Activated naive CD8-positive, alpha-beta T cell (primary cell): ENCODE results near the gene NSD1.
A peak's percentile ranks its signal among the peaks of the same experiment; 100 is the strongest.

ENCODE experiments used
- H3K27ac Mint-ChIP-seq: one replicate; pipeline ENCODE4 v1.8.0; 2021; ENCODE audit warnings: mixed read lengths
- H3K27me3 Mint-ChIP-seq: one replicate; pipeline ENCODE4 v1.8.0; 2021; ENCODE audit warnings: mixed read lengths
- H3K36me3 Mint-ChIP-seq: one replicate; pipeline ENCODE4 v1.8.0; 2021; ENCODE audit warnings: mixed read lengths
- H3K4me1 Mint-ChIP-seq: one replicate; pipeline ENCODE4 v1.8.0; 2021; ENCODE audit warnings: low read depth, mixed read lengths
- H3K4me3 Mint-ChIP-seq: one replicate; pipeline ENCODE4 v1.8.0; 2021; ENCODE audit warnings: mild to moderate bottlenecking, mixed read lengths
- H3K9me3 Mint-ChIP-seq: one replicate; pipeline ENCODE4 v1.8.0; 2021; ENCODE audit warnings: low read depth, mixed read lengths

The NSD1 gene

DNA sequence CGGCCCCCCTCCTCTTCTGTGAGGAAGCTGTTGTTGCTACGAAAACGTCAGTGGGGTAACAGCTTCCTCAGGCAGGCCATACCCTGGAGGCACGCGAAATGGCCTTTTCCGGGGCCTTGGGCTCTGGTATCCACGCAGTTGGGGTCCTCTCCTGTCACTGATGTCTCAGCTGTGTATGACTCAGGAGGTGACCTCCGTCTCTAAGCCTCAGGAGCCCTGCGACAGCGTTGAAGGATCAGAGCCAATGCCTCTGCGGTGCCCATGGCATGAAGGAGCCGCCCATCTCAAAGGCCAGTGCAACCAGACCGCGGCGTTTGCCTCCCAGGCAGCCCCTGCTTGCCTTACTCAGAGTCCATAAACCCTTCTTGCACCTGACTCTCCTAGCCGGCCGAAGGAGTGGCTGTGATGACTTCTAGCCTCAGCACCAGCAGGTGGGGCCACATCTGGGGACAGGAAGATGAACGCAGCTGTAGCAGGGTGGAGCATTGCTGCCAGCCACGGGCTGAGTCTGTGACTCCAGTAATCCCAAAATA, 179.1 kb downstream of the NSD1 start:
- H3K27ac Mint-ChIP-seq, result peak overlapping the region; percentile 16

DNA sequence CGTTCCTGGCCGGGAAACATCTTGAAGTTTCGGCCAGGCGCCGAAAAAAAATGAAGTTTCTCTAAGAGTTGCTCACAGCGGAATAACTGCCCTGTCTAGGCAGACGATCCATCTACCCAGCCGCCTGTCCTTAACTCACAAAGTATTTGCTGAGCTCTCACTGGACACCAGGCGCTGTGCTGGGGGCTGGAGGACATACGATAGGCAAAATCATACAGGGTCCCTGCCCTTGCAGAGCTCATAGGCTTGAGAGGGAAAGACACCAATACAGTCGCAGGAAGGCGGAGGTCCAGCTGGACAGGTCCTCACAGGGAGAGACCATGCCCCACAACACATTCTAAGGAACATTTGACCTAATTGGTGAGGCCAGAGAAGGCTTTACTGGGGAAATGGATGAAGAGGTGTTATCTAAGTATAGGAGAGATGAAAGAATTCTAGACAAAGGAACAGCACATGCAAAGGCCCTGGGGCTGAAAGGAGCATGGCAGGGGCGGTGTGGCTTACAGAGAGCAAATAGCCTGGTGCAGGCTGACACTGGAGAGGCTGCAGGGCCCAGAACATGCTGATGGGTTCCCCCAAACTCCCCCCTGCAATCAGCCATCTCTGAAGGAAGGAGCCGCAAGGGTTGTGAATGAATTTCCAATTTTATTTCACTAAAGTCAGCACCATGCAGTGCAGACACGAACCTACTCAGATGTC, 180.1 kb downstream of the NSD1 start:
- H3K4me3 Mint-ChIP-seq, result no peak overlapping the region

More for the DNA sequence above, 179.1 kb downstream of the NSD1 start:
- Mint-ChIP-seq H3K27me3 (no peaks in the 10 kb centered on the region), H3K9me3 (no peaks in the 10 kb centered on the region), H3K36me3 (no peaks in the 10 kb centered on the region), H3K4me3 (peak overlapping the region; percentile 61), H3K4me1 (peaks cover 23% of the 10 kb centered on the region)

DNA sequence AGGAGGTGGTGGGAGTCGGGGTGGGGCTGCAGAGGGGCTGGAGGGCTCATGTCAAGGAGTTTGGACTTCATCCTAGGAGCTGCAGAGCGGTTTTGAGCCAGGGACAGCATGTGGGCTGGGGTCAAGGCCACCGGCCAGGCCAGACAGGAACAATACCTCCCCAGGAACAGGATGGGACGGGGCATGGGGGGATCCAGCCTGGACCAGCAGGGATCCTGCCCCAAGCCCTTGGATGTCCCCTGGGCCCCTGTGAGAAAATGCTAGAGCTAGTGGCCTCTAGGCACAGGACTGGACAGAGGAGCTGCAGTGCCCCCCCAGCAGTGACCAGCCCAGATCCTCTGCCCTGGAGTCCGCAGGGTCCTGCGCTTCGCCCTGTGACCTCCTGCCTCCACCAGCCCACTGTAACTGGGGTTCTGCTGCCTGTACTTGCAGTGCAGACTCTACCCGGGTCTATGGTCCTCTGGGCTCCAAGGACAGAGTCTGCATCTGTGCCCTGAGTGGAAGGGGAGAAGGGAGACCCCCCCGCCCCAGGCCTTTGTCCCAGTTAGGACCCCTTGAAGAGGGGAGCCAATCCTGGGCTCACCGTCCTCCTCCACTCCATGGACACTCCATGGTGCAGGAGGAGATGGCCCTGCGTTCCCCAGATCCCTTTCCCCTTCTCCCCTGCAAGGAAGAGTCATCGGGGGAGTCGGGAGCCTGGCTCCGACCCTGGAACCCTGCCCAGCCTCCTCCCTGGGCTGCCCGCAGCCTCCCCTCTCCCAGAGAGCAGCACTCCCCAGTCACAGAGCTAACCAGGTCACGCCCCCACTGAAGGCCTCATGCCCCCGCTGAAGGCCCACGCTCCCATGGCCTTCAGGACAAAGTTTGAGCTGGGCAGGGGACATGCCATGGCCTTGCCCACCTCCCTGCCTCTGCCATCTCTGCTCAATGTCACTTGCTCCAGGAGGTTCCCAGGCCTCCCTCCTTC, 181.1 kb downstream of the NSD1 start:
- no peak overlapping the region for H3K4me3 Mint-ChIP-seq
- H3K4me1 Mint-ChIP-seq, result peaks cover 26% of the 10 kb centered on the region
- H3K27ac Mint-ChIP-seq, result no peak overlapping the region
- no peaks in the 10 kb centered on the region for H3K27me3 Mint-ChIP-seq
- no peaks in the 10 kb centered on the region for H3K36me3 Mint-ChIP-seq
- no peaks in the 10 kb centered on the region for H3K9me3 Mint-ChIP-seq

More for the DNA sequence above, 180.1 kb downstream of the NSD1 start:
- H3K9me3 Mint-ChIP-seq, result no peaks in the 10 kb centered on the region
- peaks cover 29% of the 10 kb centered on the region for H3K4me1 Mint-ChIP-seq
- no peaks in the 10 kb centered on the region for H3K27me3 Mint-ChIP-seq
- H3K27ac Mint-ChIP-seq, result no peak overlapping the region
- no peaks in the 10 kb centered on the region for H3K36me3 Mint-ChIP-seq

DNA sequence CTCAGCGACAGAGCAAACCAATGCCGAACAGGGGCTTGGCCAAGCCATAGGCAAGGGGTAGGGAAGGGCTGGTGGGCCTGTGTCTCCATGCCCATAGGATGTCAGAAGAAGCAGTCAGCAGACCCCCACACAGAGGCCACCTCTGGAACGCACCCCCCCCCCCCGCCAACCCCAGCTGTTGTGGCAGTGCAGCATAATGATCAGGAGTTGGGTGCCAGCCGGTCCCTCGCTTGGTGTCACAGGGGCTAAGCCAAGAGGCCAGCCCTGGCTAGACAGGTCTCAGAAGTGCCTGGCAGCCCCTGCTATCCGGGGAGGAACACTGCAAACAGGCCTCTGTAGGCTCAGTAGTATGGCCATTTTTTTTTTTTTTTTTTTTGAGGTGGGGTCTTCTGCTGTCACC, 181.8 kb downstream of the NSD1 start:
- no peak overlapping the region for H3K4me3 Mint-ChIP-seq
- no peaks in the 10 kb centered on the region for H3K36me3 Mint-ChIP-seq
- H3K4me1 Mint-ChIP-seq, result peaks cover 26% of the 10 kb centered on the region
- no peaks in the 10 kb centered on the region for H3K27me3 Mint-ChIP-seq
- no peaks in the 10 kb centered on the region for H3K9me3 Mint-ChIP-seq
- H3K27ac Mint-ChIP-seq, result no peak overlapping the region

DNA sequence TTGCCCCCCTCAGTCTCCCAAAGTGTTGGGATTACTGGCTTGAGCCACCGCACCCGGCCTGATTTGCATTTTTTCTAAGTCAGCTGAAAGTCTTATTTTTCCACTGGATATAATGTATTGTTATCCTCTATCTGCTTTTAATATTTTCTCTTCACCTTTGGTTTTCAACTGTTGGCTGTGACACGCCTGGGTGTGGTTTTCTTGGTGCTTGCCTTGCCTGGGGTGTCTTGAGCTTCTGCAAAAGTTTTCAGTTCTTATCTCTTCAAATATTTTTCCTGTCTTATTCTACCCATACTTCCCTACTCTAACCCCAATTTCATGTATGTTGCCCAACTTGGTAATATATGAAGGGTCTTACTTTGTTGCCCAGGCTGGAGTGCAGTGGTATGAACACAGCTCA, 182.4 kb downstream of the NSD1 start:
- Mint-ChIP-seq H3K27me3 (no peaks in the 10 kb centered on the region), H3K9me3 (no peaks in the 10 kb centered on the region), H3K27ac (no peak overlapping the region), H3K4me3 (no peak overlapping the region), H3K36me3 (no peaks in the 10 kb centered on the region), H3K4me1 (peaks cover 22% of the 10 kb centered on the region)

DNA sequence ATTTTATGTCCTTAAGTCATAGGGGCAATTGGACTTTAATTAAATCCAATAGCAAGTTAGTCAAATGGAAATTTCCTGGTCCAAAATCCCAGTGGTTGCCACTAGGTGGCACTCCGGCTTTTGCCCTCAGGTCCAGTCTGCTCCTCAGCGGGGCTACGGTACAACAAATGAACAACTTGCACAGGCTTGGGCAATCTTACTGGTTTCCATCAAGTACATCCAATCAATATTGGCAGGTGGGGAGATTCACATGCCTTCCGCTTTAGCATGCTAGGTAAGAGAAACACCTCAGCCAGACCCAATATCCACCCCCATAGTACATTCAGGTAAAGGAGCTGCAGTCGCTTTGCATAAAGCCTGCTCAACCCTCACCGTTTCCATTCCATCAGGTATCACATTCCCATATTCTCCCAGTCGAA, 184.4 kb downstream of the NSD1 start:
- H3K36me3 Mint-ChIP-seq, result peaks cover 3% of the 10 kb centered on the region
- H3K9me3 Mint-ChIP-seq, result no peaks in the 10 kb centered on the region
- H3K4me1 Mint-ChIP-seq, result peaks cover 16% of the 10 kb centered on the region
- H3K27ac Mint-ChIP-seq, result no peak overlapping the region
- H3K4me3 Mint-ChIP-seq, result no peak overlapping the region
- H3K27me3 Mint-ChIP-seq, result no peaks in the 10 kb centered on the region

DNA sequence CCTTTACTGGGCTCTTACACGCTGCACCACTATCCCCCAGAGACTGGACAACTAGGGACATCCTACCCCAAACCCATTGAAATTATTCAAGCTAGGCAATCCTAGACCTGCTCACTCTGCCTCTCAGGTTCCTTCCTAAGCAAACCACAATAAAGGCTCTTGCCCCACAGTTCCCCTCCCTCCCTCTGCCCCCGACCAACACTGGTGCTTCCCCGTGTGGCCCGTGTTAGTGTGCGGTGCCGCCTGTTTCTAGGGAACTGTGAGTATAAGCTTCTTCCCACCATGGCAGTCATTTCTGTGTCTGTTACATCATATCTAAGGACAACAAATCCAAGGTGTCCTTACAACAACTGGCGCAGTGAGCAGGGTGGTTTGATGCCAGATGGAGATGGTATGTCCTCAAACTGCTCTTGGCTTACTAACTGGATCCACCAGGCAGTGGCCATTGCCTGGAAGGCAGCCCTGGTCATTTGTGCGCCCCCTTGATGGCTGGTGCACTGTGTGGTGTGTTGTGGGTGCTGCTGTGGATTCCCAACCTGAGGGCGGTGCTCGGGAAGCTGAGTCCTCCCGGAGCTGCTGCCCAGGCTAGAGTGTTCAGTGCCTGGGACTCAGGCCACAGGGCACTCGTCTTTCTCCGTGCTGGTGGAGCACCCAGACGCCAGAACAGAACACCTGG, 186.5 kb downstream of the NSD1 start:
- H3K4me1 Mint-ChIP-seq, result peaks cover 16% of the 10 kb centered on the region
- H3K27ac Mint-ChIP-seq, result no peak overlapping the region
- H3K9me3 Mint-ChIP-seq, result no peaks in the 10 kb centered on the region
- no peak overlapping the region for H3K4me3 Mint-ChIP-seq
- no peaks in the 10 kb centered on the region for H3K27me3 Mint-ChIP-seq
- H3K36me3 Mint-ChIP-seq, result peaks cover 3% of the 10 kb centered on the region

DNA sequence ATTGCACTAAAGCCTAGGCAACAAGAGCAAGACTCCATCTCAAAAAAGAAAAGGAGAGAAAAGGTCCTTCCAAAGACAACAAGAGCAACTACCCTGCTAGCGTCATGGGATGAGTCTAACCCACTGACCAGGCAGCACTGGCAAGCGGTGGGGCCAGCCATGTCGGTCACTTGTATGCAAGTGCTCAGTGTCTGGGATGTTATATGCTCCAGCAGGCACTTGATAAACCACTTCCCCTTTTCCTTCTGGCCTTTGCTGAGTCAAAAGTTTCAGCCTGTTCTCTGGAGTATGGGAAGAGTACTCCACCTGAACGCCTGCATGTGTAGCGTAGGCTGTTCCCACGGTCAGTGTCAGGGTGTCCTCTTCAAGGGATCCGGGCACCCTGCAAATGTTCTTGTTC, 187.3 kb downstream of the NSD1 start:
- no peak overlapping the region for H3K4me3 Mint-ChIP-seq
- H3K4me1 Mint-ChIP-seq, result peaks cover 16% of the 10 kb centered on the region
- H3K9me3 Mint-ChIP-seq, result no peaks in the 10 kb centered on the region
- H3K27ac Mint-ChIP-seq, result no peak overlapping the region
- no peaks in the 10 kb centered on the region for H3K27me3 Mint-ChIP-seq
- peaks cover 3% of the 10 kb centered on the region for H3K36me3 Mint-ChIP-seq

DNA sequence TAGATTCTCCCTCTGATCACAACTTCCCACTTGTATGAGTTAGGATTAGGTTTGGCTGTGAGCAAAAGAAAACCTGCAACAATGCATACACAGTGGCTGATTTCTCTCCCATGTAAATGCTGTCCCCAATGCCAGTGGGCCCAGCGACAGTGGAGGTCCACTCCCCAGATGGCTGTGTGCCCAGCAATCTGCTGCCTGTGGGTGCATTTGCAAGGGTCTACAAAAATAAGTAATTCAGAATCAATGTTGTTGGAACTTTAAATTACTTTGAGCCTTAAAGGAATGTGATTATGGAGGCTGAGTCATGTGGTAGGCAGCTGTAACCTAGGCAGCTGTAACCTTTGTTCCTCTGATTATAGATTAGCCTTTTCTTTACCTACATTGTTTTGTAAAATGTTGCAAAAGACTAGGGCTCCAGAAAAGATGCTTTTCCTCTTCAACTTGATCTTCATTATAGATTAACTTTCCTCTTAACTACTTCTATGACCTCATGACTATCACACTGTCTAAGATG, 192.4 kb downstream of the NSD1 start:
- H3K27me3 Mint-ChIP-seq, result no peaks in the 10 kb centered on the region
- H3K4me1 Mint-ChIP-seq, result peaks cover 10% of the 10 kb centered on the region
- H3K36me3 Mint-ChIP-seq, result peaks cover 3% of the 10 kb centered on the region
- H3K9me3 Mint-ChIP-seq, result no peaks in the 10 kb centered on the region
- H3K27ac Mint-ChIP-seq, result no peak overlapping the region
- no peak overlapping the region for H3K4me3 Mint-ChIP-seq

DNA sequence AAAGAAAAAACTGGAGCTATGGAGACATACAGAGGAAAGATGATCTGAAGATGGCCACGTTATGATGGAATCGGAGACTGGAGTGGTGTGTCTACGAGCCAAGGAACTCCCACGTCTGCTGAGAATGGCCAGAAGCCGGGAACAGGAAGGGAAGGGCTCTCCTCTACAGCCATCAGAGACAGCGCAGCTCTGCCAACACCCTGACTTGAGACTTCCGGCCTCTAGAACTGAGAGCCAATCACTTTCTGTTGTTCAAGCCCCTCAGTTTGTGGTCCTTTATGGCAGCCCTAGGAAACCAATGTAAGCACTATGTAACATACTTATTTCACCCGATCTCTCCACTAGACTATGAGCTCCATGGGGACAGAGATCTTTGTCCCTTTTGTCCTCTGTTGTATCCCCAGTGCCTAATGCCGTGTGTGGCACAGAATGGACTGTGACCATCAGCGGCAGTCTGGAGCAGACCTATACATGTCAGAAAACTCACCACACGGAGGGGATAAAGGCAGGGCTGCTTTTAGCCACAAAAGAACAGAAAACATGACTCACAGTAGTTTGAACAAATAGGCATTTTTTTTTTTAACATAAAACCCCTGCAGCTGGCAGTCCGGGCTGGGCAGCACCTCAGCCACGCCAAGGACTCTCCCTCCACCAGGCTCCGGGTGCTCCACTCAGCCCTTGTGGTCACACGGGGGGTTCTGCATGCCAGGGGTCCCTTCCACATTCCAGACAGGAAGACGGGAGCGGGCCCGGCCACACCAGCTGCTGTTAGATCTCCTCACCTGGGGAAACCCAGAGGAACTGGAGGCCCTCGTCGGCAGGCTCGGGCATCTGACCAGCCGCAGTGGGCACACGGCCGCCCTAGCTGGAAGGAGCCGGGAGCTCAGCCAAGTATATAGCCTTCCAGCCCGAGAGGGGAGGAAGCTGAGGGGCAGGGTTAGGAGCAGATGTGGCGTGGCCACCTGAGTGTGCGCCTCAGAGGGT, 194.3 kb downstream of the NSD1 start:
- Mint-ChIP-seq H3K4me3 (peak overlapping the region; percentile 73), H3K9me3 (no peaks in the 10 kb centered on the region), H3K27ac (peak overlapping the region; percentile 54), H3K27me3 (no peaks in the 10 kb centered on the region), H3K36me3 (no peaks in the 10 kb centered on the region), H3K4me1 (peaks cover 11% of the 10 kb centered on the region)

DNA sequence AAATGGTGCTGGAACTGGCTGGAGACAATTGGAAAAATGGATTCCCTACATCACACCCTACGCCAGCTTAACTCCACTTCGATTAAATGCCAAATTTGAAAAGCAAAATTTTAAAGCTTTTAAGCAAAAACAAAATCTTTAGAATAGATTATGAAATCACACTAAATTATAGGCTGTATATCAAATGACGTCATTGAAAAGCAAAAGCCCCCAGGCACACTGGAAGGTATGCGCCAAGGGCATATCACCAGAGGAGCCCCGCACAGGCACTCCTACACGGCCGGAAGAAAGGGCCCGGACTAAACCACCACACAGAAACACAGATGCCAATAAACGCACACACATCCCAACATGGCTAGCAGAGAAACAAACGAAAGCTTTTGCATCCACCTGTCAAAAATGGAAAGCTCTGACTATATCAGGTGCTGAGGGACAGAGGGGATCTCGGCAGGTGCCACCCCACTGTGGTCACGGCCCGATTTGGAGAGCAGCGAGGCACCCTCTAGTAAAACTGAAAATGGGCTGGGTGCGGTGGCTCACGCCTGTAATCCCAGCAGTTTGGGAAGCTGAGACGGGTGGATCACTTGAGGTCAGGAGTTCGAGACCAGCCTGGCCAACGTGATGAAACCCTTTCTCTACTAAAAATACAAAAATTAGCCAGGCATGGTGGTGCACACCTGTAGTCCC, 195.1 kb downstream of the NSD1 start:
- Mint-ChIP-seq H3K4me3 (no peak overlapping the region), H3K27ac (no peak overlapping the region), H3K27me3 (no peaks in the 10 kb centered on the region), H3K9me3 (no peaks in the 10 kb centered on the region), H3K36me3 (no peaks in the 10 kb centered on the region), H3K4me1 (peaks cover 11% of the 10 kb centered on the region)

DNA sequence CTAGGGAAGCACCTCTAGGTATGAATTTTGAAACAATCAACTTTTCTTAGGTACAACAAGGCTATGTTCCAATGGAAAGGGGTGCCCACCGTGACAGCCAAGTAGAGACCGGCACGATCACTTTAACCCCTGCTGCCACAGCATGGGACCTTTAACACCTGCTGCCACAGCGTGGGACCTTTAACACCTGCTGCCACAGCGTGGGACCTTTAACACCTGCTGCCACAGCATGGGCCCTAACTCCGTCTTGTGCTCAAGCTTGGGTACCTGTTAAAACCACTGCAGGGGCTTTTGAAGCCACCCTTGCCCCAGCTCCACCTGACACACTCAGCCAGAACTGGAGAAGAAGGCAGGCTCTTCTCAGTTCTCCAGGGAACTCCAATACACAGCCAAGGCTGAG, 196.3 kb downstream of the NSD1 start:
- Mint-ChIP-seq H3K36me3 (no peaks in the 10 kb centered on the region), H3K27ac (no peak overlapping the region), H3K9me3 (no peaks in the 10 kb centered on the region), H3K4me1 (peaks cover 11% of the 10 kb centered on the region), H3K27me3 (no peaks in the 10 kb centered on the region), H3K4me3 (no peak overlapping the region)
